Retina (tissue), 1 donor: Measurements from ENCODE around the gene THAP3.

Experiments used
- DNase-seq: peaks from one replicate; pipeline ENCODE4 v3.0.0-alpha.2; 2016

Gene THAP3

DNA sequence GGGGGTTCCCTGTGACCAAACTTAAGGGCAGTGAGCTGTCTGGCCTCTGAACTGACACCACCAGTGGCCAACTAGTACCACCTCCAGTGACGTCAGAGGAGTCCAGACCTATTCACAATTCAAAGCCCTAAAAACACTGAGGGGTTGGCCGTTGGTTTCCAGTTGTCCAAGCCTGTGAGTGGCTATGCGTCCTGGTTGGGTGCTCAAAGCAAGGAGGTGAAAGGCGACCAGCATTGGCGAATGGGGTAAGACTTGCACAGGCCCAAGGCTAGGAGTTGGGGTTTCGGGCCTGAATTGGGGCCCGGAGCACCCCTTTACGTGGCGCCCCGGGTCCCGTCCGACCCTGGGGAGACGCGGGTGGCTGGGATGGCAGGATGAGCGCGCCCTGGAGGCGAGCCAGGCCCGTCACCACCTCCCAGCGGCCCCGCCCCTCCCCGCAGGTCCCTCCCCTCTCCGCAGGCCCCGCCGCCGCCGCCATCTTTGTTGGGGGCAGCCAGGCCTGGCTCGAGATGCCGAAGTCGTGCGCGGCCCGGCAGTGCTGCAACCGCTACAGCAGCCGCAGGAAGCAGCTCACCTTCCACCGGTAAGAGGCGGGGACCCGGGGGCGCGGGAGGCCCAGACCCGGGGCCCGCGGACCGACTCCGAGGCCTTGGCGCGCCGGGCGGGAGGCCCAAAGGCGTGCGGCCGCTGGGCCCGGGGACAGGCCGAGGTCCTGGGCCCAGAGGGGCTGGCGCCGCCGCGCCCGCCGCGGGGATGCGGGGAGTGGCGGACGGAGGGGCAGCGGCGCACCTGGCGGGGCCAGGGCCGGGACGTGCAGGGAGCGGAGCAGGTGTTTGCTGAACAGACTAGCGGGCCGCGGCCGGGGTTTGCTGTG lies at the start of gene THAP3:
TSS of gene THAP3 (plus strand) at position 159 of the 874 bp plus-strand sequence. CDS start at position 510, 351 bp downstream.
- peak; percentile 92 for DNase-seq

GRCh38 chr1:6577831-6578525 lies 46.7 kb upstream of the THAP3 start:
- no peak for DNase-seq

- DNase-seq: peak; percentile 7
Measured at GRCh38 chr1:6578624-6579373, 45.9 kb upstream of the THAP3 start.

DNA sequence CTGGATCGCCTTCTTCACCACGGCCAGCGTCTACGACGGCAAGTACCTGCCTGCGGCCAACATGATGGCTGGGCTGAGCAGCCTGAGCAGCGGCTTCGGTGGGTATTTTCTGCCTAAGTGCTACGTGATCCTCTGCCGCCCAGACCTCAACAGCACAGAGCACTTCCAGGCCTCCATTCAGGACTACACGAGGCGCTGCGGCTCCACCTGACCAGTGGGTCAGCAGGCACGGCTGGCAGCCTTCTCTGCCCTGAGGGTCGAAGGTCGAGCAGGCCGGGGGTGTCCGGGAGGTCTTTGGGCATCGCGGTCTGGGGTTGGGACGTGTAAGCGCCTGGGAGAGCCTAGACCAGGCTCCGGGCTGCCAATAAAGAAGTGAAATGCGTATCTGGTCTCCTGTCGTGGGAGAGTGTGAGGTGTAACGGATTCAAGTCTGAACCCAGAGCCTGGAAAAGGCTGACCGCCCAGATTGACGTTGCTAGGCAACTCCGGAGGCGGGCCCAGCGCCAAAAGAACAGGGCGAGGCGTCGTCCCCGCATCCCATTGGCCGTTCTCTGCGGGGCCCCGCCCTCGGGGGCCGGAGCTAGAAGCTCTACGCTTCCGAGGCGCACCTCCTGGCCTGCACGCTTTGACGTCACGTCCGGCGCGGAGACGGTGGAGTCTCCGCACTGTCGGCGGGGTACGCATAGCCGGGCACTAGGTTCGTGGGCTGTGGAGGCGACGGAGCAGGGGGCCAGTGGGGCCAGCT lies 45.1 kb upstream of the THAP3 start, which contains the start of gene ZBTB48:
TSS of gene ZBTB48 (plus strand) at position 621 of the 745 bp plus-strand sequence. CDS start 616 bp downstream, outside the sequence.
- peak; percentile 97 for DNase-seq

DNA sequence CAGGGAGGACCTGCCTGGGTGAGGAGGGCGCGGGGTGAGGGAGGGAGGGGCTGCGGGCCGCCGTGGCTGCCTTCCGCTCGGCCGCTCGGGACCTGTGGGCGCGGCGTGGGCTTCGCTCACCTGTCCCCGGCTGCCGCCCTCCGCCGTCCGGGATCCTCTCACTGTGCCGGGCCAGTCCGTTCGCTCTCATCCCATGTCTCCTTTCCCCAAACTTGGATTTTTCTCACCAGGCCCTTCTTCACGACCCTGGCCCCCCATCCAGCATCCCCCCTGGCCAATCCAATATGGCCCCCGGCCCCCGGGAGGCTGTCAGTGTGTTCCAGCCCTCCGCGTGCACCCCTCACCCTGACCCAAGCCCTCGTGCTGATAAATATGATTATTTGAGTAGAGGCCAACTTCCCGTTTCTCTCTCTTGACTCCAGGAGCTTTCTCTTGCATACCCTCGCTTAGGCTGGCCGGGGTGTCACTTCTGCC lies 44.5 kb upstream of the THAP3 start:
- no peak for DNase-seq

DNA sequence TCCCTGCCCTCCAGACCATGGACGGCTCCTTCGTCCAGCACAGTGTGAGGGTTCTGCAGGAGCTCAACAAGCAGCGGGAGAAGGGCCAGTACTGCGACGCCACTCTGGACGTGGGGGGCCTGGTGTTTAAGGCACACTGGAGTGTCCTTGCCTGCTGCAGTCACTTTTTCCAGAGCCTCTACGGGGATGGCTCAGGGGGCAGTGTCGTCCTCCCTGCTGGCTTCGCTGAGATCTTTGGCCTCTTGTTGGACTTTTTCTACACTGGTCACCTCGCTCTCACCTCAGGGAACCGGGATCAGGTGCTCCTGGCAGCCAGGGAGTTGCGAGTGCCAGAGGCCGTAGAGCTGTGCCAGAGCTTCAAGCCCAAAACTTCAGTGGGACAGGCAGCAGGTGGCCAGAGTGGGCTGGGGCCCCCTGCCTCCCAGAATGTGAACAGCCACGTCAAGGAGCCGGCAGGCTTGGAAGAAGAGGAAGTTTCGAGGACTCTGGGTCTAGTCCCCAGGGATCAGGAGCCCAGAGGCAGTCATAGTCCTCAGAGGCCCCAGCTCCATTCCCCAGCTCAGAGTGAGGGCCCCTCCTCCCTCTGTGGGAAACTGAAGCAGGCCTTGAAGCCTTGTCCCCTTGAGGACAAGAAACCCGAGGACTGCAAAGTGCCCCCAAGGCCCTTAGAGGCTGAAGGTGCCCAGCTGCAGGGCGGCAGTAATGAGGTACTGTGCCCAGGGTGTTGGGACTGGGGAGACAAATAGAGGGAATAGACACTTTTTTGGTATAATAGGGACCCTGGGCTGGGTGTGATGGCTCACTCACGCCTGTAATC lies 43.9 kb upstream of the THAP3 start:
- DNase-seq: no peak

DNA sequence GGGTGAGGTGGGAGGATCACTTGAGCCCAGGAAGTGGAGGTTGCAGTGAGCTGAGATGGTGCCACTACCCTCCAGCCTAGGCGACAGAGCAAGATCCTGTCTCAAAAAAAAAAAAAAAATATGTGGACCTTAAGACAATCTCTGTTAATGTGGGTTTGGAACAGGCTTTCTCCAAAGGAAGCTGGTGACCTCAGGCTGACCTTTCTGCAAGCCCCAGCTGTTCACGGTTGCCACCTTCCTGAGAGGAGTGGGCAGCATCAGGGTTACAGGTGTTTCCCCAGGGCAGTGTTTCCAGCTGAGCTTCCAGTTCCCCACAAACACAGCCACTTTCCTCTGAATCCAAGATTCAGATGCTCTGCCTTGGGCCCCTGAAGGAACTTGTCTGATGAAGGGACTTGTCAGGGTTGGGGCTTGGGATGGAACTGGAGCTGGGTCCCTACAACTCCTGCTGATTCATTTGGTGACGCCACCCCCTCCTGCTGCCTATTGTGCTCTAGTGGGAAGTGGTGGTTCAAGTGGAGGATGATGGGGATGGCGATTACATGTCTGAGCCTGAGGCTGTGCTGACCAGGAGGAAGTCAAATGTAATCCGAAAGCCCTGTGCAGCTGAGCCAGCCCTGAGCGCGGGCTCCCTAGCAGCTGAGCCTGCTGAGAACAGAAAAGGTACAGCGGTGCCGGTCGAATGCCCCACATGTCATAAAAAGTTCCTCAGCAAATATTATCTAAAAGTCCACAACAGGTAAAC lies 42.9 kb upstream of the THAP3 start:
- DNase-seq: no peak

DNA sequence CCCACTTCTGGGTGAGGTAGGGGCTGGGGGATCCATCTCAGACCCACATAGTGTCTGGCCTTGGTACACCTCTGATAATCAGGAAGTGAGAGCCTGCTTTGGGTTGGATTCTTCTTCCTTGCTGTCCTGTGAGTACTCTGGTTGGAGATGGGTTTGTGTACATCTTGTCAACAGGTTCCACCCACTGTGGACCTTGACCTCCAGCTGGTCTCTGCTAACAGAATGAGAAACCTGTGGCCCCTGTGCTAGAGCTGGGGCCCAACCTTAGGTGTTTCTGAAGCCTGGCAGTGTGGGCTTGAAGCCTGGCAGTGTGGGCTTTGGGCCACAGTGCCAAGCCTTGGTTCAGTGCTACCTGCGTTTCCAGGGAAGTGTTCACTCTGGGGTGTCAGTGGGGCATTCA lies 42.3 kb upstream of the THAP3 start:
- DNase-seq: no peak

GRCh38 chr1:6584126-6585080 lies 40.3 kb upstream of the THAP3 start:
- DNase-seq: no peak

DNA sequence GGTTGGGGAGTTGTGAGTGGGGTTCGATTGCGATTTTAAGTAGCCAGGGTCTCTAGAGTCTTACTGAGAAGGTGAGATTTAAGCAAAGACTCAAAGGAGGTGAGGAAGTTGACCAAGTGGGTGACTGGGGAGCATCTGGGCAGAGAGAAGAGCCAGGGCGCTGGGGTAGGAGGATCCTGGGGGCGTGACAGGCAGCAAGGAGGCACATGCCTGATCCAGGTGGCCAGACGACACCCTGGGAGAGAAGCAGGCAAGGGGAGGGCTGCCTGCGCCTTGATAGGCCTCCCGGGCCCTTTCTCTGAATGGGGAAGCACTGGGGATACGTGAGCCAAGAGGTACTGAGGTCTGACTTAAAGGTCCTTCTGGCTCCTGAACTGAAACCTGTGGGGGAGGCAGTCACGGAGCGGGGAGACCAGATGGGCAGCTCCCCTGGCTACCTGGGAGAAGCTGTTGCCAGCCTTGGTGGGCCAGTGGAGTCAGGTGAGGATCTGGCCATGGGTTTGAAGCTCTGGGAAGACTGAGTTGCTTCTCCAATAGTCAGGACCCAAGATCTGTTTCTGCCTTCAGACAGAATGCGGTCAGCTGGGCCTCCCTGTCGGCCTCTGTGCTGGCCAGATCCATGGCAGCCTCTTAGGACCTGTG lies 39.5 kb upstream of the THAP3 start:
- DNase-seq: no peak

DNA sequence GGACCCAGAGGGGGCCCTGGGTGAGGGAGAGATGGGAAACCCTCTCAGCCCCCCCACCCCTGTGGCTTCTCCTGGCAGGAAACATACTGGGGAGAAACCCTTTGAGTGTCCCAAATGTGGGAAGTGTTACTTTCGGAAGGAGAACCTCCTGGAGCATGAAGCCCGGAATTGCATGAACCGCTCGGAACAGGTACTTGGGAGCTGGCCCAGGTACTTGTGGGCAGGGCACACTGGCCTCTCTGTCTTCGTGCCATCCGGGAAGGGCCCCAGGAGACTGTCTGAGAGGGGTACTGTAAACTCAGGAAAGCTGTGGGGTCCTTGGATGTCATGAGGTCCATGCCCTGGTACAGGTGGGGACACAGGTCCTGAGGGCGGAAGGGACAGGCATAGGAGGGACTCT lies 38.8 kb upstream of the THAP3 start:
- DNase-seq: no peak

DNA sequence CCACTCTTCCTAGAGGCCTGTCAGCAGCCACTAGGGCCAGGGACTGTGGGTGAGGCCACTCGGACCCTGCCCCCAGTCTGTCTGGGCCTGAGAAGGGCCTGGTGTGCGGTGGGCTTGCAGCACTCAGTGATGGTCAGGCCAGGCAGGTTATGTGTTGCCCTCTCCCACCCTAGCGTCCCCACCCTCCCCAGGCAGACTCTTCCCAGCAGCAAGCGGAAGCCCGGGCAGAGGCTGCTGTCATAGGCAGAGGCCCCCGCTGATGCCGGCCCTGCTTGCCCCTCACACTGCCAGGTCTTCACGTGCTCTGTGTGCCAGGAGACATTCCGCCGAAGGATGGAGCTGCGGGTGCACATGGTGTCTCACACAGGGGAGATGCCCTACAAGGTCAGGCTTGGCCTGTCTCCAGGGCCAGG lies 38.3 kb upstream of the THAP3 start:
- DNase-seq: no peak

- no peak for DNase-seq
Measured at GRCh38 chr1:6587261-6588005, 37.2 kb upstream of the THAP3 start.

DNA sequence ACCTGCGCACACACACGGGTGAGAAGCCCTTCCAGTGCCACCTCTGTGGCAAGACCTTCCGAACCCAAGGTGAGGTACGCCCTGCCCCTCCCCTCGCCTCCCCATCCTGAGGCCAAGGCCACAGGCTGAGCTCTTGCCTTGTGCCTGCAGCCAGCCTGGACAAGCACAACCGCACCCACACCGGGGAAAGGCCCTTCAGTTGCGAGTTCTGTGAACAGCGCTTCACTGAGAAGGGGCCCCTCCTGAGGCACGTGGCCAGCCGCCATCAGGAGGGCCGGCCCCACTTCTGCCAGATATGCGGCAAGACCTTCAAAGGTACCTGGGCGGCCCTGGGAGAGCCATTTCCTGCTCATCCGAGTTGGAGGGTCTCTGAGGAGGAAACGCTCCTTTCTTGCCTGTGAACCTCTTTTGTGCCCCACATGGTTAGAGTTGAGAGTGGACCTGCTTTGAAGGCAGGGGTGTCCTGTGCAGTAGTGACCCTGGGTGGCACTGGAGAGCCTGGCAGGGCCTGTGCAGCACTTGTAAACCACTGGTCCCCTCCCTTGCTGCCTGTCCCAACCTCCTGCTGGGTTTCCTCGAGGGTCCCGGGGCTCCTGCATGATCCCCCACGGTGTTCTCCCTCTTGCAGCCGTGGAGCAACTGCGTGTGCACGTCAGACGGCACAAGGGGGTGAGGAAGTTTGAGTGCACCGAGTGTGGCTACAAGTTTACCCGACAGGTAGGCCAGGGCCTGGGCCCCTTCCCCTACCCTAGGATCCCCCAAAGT lies 36.4 kb upstream of the THAP3 start:
- no peak for DNase-seq

- DNase-seq: no peak
Measured at GRCh38 chr1:6588893-6589520, 35.7 kb upstream of the THAP3 start.

DNA sequence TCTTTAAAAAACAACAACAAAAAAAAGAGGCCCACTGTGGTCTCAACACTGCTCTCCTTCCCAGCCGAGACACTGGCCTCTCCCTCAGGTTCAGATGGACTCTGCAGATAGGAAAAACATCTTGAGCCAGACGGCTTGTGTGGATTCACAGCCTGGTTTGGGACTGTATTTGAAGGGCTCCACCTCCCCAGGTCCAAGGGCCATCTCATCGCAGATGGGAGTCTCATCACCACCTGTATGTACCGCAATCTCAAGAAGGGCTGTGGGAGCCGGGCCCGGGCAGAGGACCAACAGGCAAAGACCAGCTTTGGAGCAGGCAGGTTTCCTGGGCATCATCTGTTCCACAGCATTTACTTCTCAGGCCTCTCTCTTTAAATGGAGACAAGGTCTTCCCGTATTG lies 34.6 kb upstream of the THAP3 start:
- DNase-seq: no peak

GRCh38 chr1:6591222-6591621 lies 33.4 kb upstream of the THAP3 start:
- no peak for DNase-seq
